ENCODE results near the gene APOF. TPM values are rescaled to one million over a fixed set of nuclear protein-coding genes. Genes with fewer than 3 reads are reported as not detected.

The APOF gene
- total and polyA plus RNA-seq, 9 of the 15 experiments (the other 6 are each of a cell fraction or from before 2014, with no cell fraction given) = 0.09 to 0.15 (median 0.12) TPM; not detected in 5

DNA sequence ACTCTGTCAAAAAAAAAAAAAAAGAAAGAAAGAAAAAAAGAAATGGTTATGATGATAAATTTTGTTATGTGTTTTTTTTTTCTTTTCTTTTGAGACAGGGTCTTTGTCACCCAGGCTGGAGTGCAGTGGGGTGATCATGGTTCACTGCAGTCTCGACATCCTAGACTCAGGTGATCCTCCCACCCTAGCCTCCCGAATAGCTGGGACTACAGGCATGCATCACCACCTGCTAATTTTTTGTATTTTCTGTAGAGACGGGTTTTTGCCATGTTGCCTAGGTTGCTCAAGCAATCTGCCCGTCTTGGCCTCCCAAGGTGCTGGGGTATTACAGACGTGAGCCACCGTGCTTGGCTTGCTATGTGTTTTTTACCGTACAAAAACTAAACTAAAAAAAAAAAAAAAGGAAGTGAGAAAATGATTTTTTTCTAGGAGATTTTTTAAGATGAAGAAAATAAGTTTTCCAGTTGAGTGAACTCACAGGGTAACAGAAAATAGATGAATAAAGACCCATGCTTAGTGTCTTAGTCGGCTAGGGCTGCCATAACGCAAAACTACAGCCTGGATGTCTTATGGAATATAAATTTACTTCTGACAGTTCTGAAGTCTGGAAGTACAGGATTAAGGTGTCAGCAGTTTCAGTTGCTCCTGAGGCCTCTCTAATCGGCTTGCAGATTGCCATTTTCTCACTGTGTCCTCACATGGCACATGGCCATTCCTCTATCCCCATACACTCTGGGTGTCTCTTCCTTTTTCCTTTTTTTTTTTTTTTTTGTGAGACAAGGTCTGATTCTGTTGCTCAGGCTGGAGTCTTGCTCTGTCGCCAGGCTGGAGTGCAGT lies 13.2 kb upstream of the APOF start (continued):
- TF ChIP-seq, protein P1, sequence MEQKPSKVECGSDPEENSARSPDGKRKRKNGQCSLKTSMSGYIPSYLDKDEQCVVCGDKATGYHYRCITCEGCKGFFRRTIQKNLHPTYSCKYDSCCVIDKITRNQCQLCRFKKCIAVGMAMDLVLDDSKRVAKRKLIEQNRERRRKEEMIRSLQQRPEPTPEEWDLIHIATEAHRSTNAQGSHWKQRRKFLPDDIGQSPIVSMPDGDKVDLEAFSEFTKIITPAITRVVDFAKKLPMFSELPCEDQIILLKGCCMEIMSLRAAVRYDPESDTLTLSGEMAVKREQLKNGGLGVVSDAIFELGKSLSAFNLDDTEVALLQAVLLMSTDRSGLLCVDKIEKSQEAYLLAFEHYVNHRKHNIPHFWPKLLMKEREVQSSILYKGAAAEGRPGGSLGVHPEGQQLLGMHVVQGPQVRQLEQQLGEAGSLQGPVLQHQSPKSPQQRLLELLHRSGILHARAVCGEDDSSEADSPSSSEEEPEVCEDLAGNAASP (IDR thresholded peaks at IDR 0.05) = 0 out of 2 replicates have a peak, but pooled peaks have one; percentile 46
- no peak for TF ChIP-seq SRF (CRISPR knock-in tag; IDR thresholded peaks at IDR 0.05)
- TF ChIP-seq, protein P2, sequence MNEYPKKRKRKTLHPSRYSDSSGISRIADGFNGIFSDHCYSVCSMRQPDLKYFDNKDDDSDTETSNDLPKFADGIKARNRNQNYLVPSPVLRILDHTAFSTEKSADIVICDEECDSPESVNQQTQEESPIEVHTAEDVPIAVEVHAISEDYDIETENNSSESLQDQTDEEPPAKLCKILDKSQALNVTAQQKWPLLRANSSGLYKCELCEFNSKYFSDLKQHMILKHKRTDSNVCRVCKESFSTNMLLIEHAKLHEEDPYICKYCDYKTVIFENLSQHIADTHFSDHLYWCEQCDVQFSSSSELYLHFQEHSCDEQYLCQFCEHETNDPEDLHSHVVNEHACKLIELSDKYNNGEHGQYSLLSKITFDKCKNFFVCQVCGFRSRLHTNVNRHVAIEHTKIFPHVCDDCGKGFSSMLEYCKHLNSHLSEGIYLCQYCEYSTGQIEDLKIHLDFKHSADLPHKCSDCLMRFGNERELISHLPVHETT (CRISPR knock-in tag; conservative IDR thresholded peaks at IDR 0.05 in 1 of 2, IDR thresholded peaks at IDR 0.05 in 1 of 2) = 0 out of 4 replicates have a peak, but pooled peaks of 1 of the 2 experiments have one; percentile 50
- TF ChIP-seq SP1 (CRISPR knock-in tag; IDR thresholded peaks at IDR 0.05) = no peak
- no peak for TF ChIP-seq ZNF75A (CRISPR knock-in tag; IDR thresholded peaks at IDR 0.05)
- TF ChIP-seq ZNF174 (CRISPR knock-in tag; IDR thresholded peaks at IDR 0.05) = no peak
- peak; percentile 94 for TF ChIP-seq MEIS2 (IDR thresholded peaks at IDR 0.05; ENCODE audit: partially characterized antibody)
- no peak for TF ChIP-seq BRF1 (IDR thresholded peaks at IDR 0.05; ENCODE audit: borderline replicate concordance, extremely low read depth, insufficient read length)
- TF ChIP-seq, protein P3, sequence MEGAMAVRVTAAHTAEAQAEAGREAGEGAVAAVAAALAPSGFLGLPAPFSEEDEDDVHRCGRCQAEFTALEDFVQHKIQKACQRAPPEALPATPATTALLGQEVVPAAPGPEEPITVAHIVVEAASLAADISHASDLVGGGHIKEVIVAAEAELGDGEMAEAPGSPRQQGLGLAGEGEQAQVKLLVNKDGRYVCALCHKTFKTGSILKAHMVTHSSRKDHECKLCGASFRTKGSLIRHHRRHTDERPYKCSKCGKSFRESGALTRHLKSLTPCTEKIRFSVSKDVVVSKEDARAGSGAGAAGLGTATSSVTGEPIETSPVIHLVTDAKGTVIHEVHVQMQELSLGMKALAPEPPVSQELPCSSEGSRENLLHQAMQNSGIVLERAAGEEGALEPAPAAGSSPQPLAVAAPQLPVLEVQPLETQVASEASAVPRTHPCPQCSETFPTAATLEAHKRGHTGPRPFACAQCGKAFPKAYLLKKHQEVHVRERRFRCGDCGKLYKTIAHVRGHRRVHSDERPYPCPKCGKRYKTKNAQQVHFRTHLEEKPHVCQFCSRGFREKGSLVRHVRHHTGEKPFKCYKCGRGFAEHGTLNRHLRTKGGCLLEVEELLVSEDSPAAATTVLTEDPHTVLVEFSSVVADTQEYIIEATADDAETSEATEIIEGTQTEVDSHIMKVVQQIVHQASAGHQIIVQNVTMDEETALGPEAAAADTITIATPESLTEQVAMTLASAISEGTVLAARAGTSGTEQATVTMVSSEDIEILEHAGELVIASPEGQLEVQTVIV (CRISPR knock-in tag; IDR thresholded peaks at IDR 0.05; ENCODE audit: borderline replicate concordance) = no peak
- no peak for TF ChIP-seq BRCA1 (IDR thresholded peaks at IDR 0.05)
- no peak for TF ChIP-seq BRCA1 (CRISPR knock-in tag; IDR thresholded peaks at IDR 0.05)
- TF ChIP-seq PHB (CRISPR knock-in tag; IDR thresholded peaks at IDR 0.05) = no peak
- peak; percentile 76 for TF ChIP-seq MAFG (tag; conservative IDR thresholded peaks at IDR 0.05)

Measured in K562 (cell line).